H9 (cell line): ENCODE data around the gene ACACA. TPM values are rescaled to one million over a fixed set of nuclear protein-coding genes. Genes with fewer than 3 reads are reported as not detected.

Experiments used
- DNase-seq: peaks from one replicate; pipeline ENCODE4 v3.0.0-alpha.2; 2017
- H2AFZ ChIP-seq: one replicate; pipeline ENCODE4 v1.6.1; 2013; ENCODE audit warnings: mild to moderate bottlenecking, low read length, control low read depth, moderate library complexity
- H2AK5ac ChIP-seq: 2 replicates; pipeline ENCODE4 v1.6.1; 2013; ENCODE audit warnings: low read length, control low read depth, mixed read lengths; ENCODE audit not compliant: insufficient read length
- H2BK120ac ChIP-seq: one replicate; pipeline ENCODE4 v1.6.1; 2013; ENCODE audit warnings: low read depth, mild to moderate bottlenecking, low read length, control low read depth, inconsistent platforms; ENCODE audit not compliant: poor library complexity, severe bottlenecking
- H2BK12ac ChIP-seq: 2 replicates; pipeline ENCODE4 v1.6.1; 2013; ENCODE audit warnings: low read length, control low read depth, mixed read lengths, low read depth; ENCODE audit not compliant: insufficient read length
- H2BK15ac ChIP-seq: 2 replicates; pipeline ENCODE4 v1.6.1; 2013; ENCODE audit warnings: low read depth, low read length, control low read depth
- H2BK20ac ChIP-seq: one replicate; pipeline ENCODE4 v1.6.1; 2013; ENCODE audit warnings: low read depth, mild to moderate bottlenecking, low read length, control low read depth, inconsistent platforms; ENCODE audit not compliant: poor library complexity, severe bottlenecking
- H2BK5ac ChIP-seq: 2 replicates; pipeline ENCODE4 v1.6.1; 2013; ENCODE audit warnings: low read length, control low read depth, mixed read lengths; ENCODE audit not compliant: insufficient read length
- H3K14ac ChIP-seq: 2 replicates; pipeline ENCODE4 v1.6.1; 2013; ENCODE audit warnings: low read length, control low read depth; ENCODE audit not compliant: insufficient read depth
- H3K18ac ChIP-seq: 2 replicates; pipeline ENCODE4 v1.6.1; 2013; ENCODE audit warnings: low read depth, mild to moderate bottlenecking, mixed read lengths, low read length, control low read depth; ENCODE audit not compliant: insufficient read length
- H3K23ac ChIP-seq: 2 replicates; pipeline ENCODE4 v1.6.1; 2013; ENCODE audit warnings: low read length, control low read depth, mixed read lengths, low read depth; ENCODE audit not compliant: insufficient read length
- H3K23me2 ChIP-seq: 2 replicates; pipeline ENCODE4 v1.6.1; 2013; ENCODE audit warnings: low read depth, mild to moderate bottlenecking, mixed read lengths, low read length, control low read depth; ENCODE audit not compliant: insufficient read length, poor library complexity, severe bottlenecking
- H3K27ac ChIP-seq: 2 replicates; pipeline ENCODE4 v1.5.1; 2013; ENCODE audit warnings: low read length, control low read depth, mixed read lengths, low read depth; ENCODE audit not compliant: insufficient read length
- H3K27me3 ChIP-seq: 2 replicates; pipeline ENCODE4 v1.6.1; 2013; ENCODE audit warnings: low read length, control low read depth, inconsistent platforms; ENCODE audit not compliant: insufficient read depth
- H3K4ac ChIP-seq: 2 replicates; pipeline ENCODE4 v1.6.1; 2013; ENCODE audit warnings: low read depth, mild to moderate bottlenecking, control low read depth, inconsistent platforms, low read length, moderate library complexity
- H3K4me1 ChIP-seq: 2 replicates; pipeline ENCODE4 v1.6.1; 2013; ENCODE audit warnings: low read length, control low read depth, inconsistent platforms; ENCODE audit not compliant: insufficient read depth
- H3K4me2 ChIP-seq: 2 replicates; pipeline ENCODE4 v1.6.1; 2013; ENCODE audit warnings: low read length, control low read depth, mixed read lengths; ENCODE audit not compliant: insufficient read length, insufficient read depth
- H3K56ac ChIP-seq: 2 replicates; pipeline ENCODE4 v1.6.1; 2013; ENCODE audit warnings: low read depth, mild to moderate bottlenecking, mixed read lengths, low read length, control low read depth; ENCODE audit not compliant: insufficient read length
- H3K79me1 ChIP-seq: 2 replicates; pipeline ENCODE4 v1.6.1; 2013; ENCODE audit warnings: low read depth, mild to moderate bottlenecking, moderate library complexity, low read length, control low read depth, inconsistent platforms; ENCODE audit not compliant: insufficient read depth, poor library complexity, severe bottlenecking
- H3K79me2 ChIP-seq: 2 replicates; pipeline ENCODE4 v1.6.1; 2013; ENCODE audit warnings: low read length, control low read depth, inconsistent platforms; ENCODE audit not compliant: insufficient read depth
- H3K9ac ChIP-seq: 2 replicates; pipeline ENCODE4 v1.6.1; 2013; ENCODE audit warnings: low read length, control low read depth, mixed read lengths; ENCODE audit not compliant: insufficient read length; ENCODE audit errors: extremely low read depth
- H3K9me3 ChIP-seq: one replicate; pipeline ENCODE4 v1.6.1; 2013; ENCODE audit warnings: low read depth, low read length, inconsistent platforms; ENCODE audit not compliant: control insufficient read depth
- H3T11ph ChIP-seq: one replicate; pipeline ENCODE4 v1.6.1; 2013; ENCODE audit warnings: mild to moderate bottlenecking, low read length, control low read depth, inconsistent platforms
- H4K20me1 ChIP-seq: one replicate; pipeline ENCODE4 v1.6.1; 2013; ENCODE audit not compliant: control insufficient read depth, insufficient read length, insufficient read depth
- H4K5ac ChIP-seq: 2 replicates; pipeline ENCODE4 v1.6.1; 2013; ENCODE audit warnings: low read depth, mild to moderate bottlenecking, mixed read lengths, low read length, control low read depth; ENCODE audit not compliant: insufficient read length
- H4K8ac ChIP-seq: replicated peaks from 2 replicates; pipeline ENCODE4 v1.6.1; 2013; ENCODE audit warnings: low read length, control low read depth, mixed read lengths, low read depth; ENCODE audit not compliant: insufficient read length
- H4K91ac ChIP-seq: 2 replicates; pipeline ENCODE4 v1.6.1; 2013; ENCODE audit warnings: low read depth, mild to moderate bottlenecking, moderate library complexity, mixed read lengths, low read length, control low read depth; ENCODE audit not compliant: insufficient read length
- H3K27ac Mint-ChIP-seq, 3 experiments: 2 replicates in 2 of 3; 3 replicates in 1 of 3; pipeline ENCODE4 v1.8.0; 2020 to 2021; ENCODE audit warnings: mixed read lengths in 3 of 3, mild to moderate bottlenecking in 1 of 3, moderate library complexity in 1 of 3
- H3K27me3 Mint-ChIP-seq: 2 replicates; pipeline ENCODE4 v1.8.0; 2021; ENCODE audit warnings: low read depth, mild to moderate bottlenecking, moderate library complexity, mixed read lengths
- H3K36me3 Mint-ChIP-seq, 3 experiments: 2 replicates in 2 of 3; 3 replicates in 1 of 3; pipeline ENCODE4 v1.8.0; 2020 to 2021; ENCODE audit warnings: low read depth in 3 of 3, mixed read lengths in 3 of 3; ENCODE audit not compliant: insufficient read depth in 1 of 3
- H3K4me1 Mint-ChIP-seq, 2 experiments: 2 replicates each; pipeline ENCODE4 v1.8.0; 2020; ENCODE audit warnings: mixed read lengths in 2 of 2
- H3K4me3 Mint-ChIP-seq, 2 experiments: 2 replicates in 1 of 2; 3 replicates in 1 of 2; pipeline ENCODE4 v1.8.0; 2020 to 2021; ENCODE audit warnings: mild to moderate bottlenecking in 2 of 2, mixed read lengths in 2 of 2, moderate library complexity in 1 of 2
- H3K9me3 Mint-ChIP-seq, 2 experiments: 2 replicates in 1 of 2; 3 replicates in 1 of 2; pipeline ENCODE4 v1.8.0; 2020; ENCODE audit warnings: mild to moderate bottlenecking in 2 of 2, mixed read lengths in 2 of 2, moderate library complexity in 1 of 2
- CTCF ChIP-seq: fragments of 200-600 bp; sonication (generic); conservative IDR thresholded peaks from 3 replicates; pipeline ENCODE4 v1.8.0; 2021; ENCODE audit warnings: antibody characterized with exemption, mild to moderate bottlenecking
- WGBS: extraction: QIAGEN DNeasy Blood & Tissue Kit; methylation state at CpG from one replicate; pipeline ENCODE4 v1.1.7; 2013; ENCODE audit warnings: missing lambda C conversion rate, low lambda C conversion rate, mixed read lengths; ENCODE audit not compliant: insufficient read length; ENCODE audit errors: extremely low coverage; 5-methylcytosine and 5-hydroxymethylcytosine counted together
- total RNA-seq: library from RNA; stranded (reverse); gene quantifications from 2 replicates; pipeline ENCODE4 v1.2.1, GENCODE V29; 2021

Gene ACACA
- total RNA-seq, 1 experiment from 2014 or later: 135 TPM

GRCh38 chr17:37280841-37281240 is 125.8 kb downstream of the ACACA start:
- H3K79me2 ChIP-seq: no peaks in the 10 kb centered on the region; the same call in 1 of the 2 replicates
- H3K56ac ChIP-seq: no peak overlapping the region
- no peak overlapping the region for H2BK120ac ChIP-seq
- no peak overlapping the region for H3T11ph ChIP-seq
- peaks cover 29 to 46% (median 31%) of the 10 kb centered on the region in 3 experiments; a peak in 6 of 7 replicates for H3K36me3 Mint-ChIP-seq
- no peaks in the 10 kb centered on the region for H3K27me3 ChIP-seq
- no peaks in the 10 kb centered on the region for H3K9me3 ChIP-seq
- H3K27me3 Mint-ChIP-seq: no peaks in the 10 kb centered on the region
- no peak overlapping the region for H3K4ac ChIP-seq
- no peak overlapping the region for H2BK20ac ChIP-seq
- H3K18ac ChIP-seq: no peak overlapping the region
- no peak overlapping the region for H2BK12ac ChIP-seq
- no peak for TF ChIP-seq CTCF
- no peak overlapping the region for H3K27ac ChIP-seq
- H4K91ac ChIP-seq: no peak overlapping the region
- no peaks in the 10 kb centered on the region for H3K4me1 Mint-ChIP-seq
- no peak overlapping the region for H2AFZ ChIP-seq
- DNase-seq: no peak
- no peak overlapping the region for H2BK15ac ChIP-seq
- no peak overlapping the region for H3K9ac ChIP-seq
- H3K9me3 Mint-ChIP-seq: no peaks in the 10 kb centered on the region
- H2AK5ac ChIP-seq: no peak overlapping the region
- H4K20me1 ChIP-seq: no peaks in the 10 kb centered on the region
- H3K23ac ChIP-seq: no peak overlapping the region
- H3K14ac ChIP-seq: no peak overlapping the region
- no peak overlapping the region for H4K5ac ChIP-seq
- no peak overlapping the region for H3K4me3 Mint-ChIP-seq
- no peak overlapping the region for H2BK5ac ChIP-seq
- H3K79me1 ChIP-seq: no peaks in the 10 kb centered on the region
- no peaks in the 10 kb centered on the region for H3K4me1 ChIP-seq
- no peak overlapping the region for H4K8ac ChIP-seq
- no CpG with 5 or more reads among the region's 6 CpGs for WGBS
- no peak overlapping the region for H3K4me2 ChIP-seq
- H3K27ac Mint-ChIP-seq: no peak overlapping the region
- H3K23me2 ChIP-seq: no peaks in the 10 kb centered on the region
